SK-N-SH treated with all-trans-retinoic acid at 6 μM for 48 hours (cell line): ENCODE data around the gene FHIT.

ENCODE experiments used
- ATAC-seq: fragments of 200-7000 bp; cut with Tn5 transposase; 3 replicates; pipeline ENCODE4 v1.9.1; 2020; ENCODE audit warnings: mild to moderate bottlenecking, moderate library complexity
- ARNTL ChIP-seq: fragments of 450-650 bp; formaldehyde crosslinking; IDR thresholded peaks from 2 replicates; pipeline ENCODE4 v1.5.0; 2020; ENCODE audit warnings: low read depth, mild to moderate bottlenecking, moderate library complexity, borderline replicate concordance
- BACH2 ChIP-seq: fragments of 250-450 bp; sonication (Bioruptor Pico); IDR thresholded peaks from 2 replicates; pipeline ENCODE4 v1.9.0; 2021; ENCODE audit warnings: mild to moderate bottlenecking, borderline replicate concordance
- CSDC2 ChIP-seq: fragments of 250-450 bp; sonication (Bioruptor Pico); IDR thresholded peaks from 2 replicates; pipeline ENCODE4 v1.5.0; 2020; ENCODE audit warnings: mild to moderate bottlenecking, moderate library complexity
- CSRNP3 ChIP-seq: fragments of 250-450 bp; sonication (Bioruptor Pico); IDR thresholded peaks from 2 replicates; pipeline ENCODE4 v1.5.1; 2021; ENCODE audit warnings: mild to moderate bottlenecking, moderate library complexity
- ESRRG ChIP-seq: fragments of 250-450 bp; sonication (Bioruptor Pico); IDR thresholded peaks from 2 replicates; pipeline ENCODE4 v1.6.1; 2021; ENCODE audit warnings: mild to moderate bottlenecking
- GLIS3 ChIP-seq: fragments of 250-450 bp; sonication (Bioruptor Pico); IDR thresholded peaks from 2 replicates; pipeline ENCODE4 v1.5.0; 2020; ENCODE audit warnings: mild to moderate bottlenecking, moderate library complexity
- OSR1 ChIP-seq: fragments of 250-450 bp; sonication (Bioruptor Pico); IDR thresholded peaks from 2 replicates; pipeline ENCODE4 v1.8.0; 2022; ENCODE audit warnings: moderate library complexity, mild to moderate bottlenecking, inconsistent platforms
- PATZ1 ChIP-seq: fragments of 250-450 bp; sonication (Bioruptor Pico); IDR thresholded peaks from 2 replicates; pipeline ENCODE4 v1.8.0; 2020; ENCODE audit warnings: mild to moderate bottlenecking, moderate library complexity, borderline replicate concordance
- POU6F1 ChIP-seq: fragments of 250-450 bp; sonication (Bioruptor Pico); IDR thresholded peaks from 2 replicates; pipeline ENCODE4 v1.8.0; 2021; ENCODE audit warnings: low read depth, mild to moderate bottlenecking, moderate library complexity, borderline replicate concordance
- PPARA ChIP-seq: fragments of 250-450 bp; sonication (Bioruptor Pico); IDR thresholded peaks from 2 replicates; pipeline ENCODE4 v1.5.0; 2020; ENCODE audit warnings: mild to moderate bottlenecking, borderline replicate concordance
- RARB ChIP-seq: fragments of 250-450 bp; sonication (Bioruptor Pico); IDR thresholded peaks from 2 replicates; pipeline ENCODE4 v1.8.0; 2021; ENCODE audit warnings: mild to moderate bottlenecking, moderate library complexity
- SNAI2 ChIP-seq: fragments of 250-450 bp; sonication (Bioruptor Pico); IDR thresholded peaks from 2 replicates; pipeline ENCODE4 v1.5.0; 2020; ENCODE audit warnings: mild to moderate bottlenecking, moderate library complexity
- TCF4 ChIP-seq: fragments of 250-450 bp; sonication (Bioruptor Pico); IDR thresholded peaks from 2 replicates; pipeline ENCODE4 v1.8.0; 2021; ENCODE audit warnings: mild to moderate bottlenecking, moderate library complexity, borderline replicate concordance
- TOX ChIP-seq: fragments of 250-450 bp; sonication (Bioruptor Pico); IDR thresholded peaks from 2 replicates; pipeline ENCODE4 v1.8.0; 2021; ENCODE audit warnings: mild to moderate bottlenecking, moderate library complexity, borderline replicate concordance
- ZFP3 ChIP-seq: fragments of 250-450 bp; sonication (Bioruptor Pico); IDR thresholded peaks from 2 replicates; pipeline ENCODE4 v1.5.0; 2020; ENCODE audit warnings: mild to moderate bottlenecking, moderate library complexity
- ZFP30 ChIP-seq: fragments of 450-650 bp; formaldehyde crosslinking; IDR thresholded peaks from 2 replicates; pipeline ENCODE4 v1.5.0; 2022; ENCODE audit warnings: mild to moderate bottlenecking, moderate library complexity
- ZNF565 ChIP-seq: fragments of 450-650 bp; formaldehyde crosslinking; conservative IDR thresholded peaks from 2 replicates; pipeline ENCODE4 v1.5.0; 2020; ENCODE audit warnings: low read depth, mild to moderate bottlenecking, moderate library complexity
- ZNF70 ChIP-seq: fragments of 450-650 bp; formaldehyde crosslinking; IDR thresholded peaks from 2 replicates; pipeline ENCODE4 v1.5.0; 2020; ENCODE audit warnings: mild to moderate bottlenecking, moderate library complexity
- ZNF8 ChIP-seq: fragments of 450-650 bp; formaldehyde crosslinking; IDR thresholded peaks from 2 replicates; pipeline ENCODE4 v1.5.0; 2020; ENCODE audit warnings: mild to moderate bottlenecking, moderate library complexity
- TF ChIP-seq, protein P1 (sequence below): fragments of 250-450 bp; sonication (Bioruptor Pico); IDR thresholded peaks from 2 replicates; pipeline ENCODE4 v1.5.1; 2020; ENCODE audit warnings: low read depth, mild to moderate bottlenecking, moderate library complexity
- TF ChIP-seq, protein P2 (sequence below): fragments of 250-450 bp; sonication (Bioruptor Pico); IDR thresholded peaks from 2 replicates; pipeline ENCODE4 v1.5.0; 2020; ENCODE audit warnings: mild to moderate bottlenecking, moderate library complexity

FHIT gene

GRCh38 chr3:59708202-59708601 lies 1543.0 kb downstream of the FHIT start (continued):
- TF ChIP-seq CSRNP3 (CRISPR knock-in tag): no peak
- TF ChIP-seq RARB (CRISPR knock-in tag): no peak
- TF ChIP-seq TOX (CRISPR knock-in tag): no peak
- no peak for TF ChIP-seq ZFP3
- no peak for TF ChIP-seq ARNTL (CRISPR knock-in tag)
- TF ChIP-seq CSDC2 (CRISPR knock-in tag): no peak
- no peak for TF ChIP-seq GLIS3 (CRISPR knock-in tag)
- TF ChIP-seq ZNF70 (CRISPR knock-in tag): no peak

GRCh38 chr3:59704292-59704691 lies 1547.0 kb downstream of the FHIT start:
- no peak for ATAC-seq
- no peak for TF ChIP-seq ZFP3
- no peak for TF ChIP-seq ZNF8 (CRISPR knock-in tag)
- TF ChIP-seq BACH2 (CRISPR knock-in tag): no peak
- no peak for TF ChIP-seq SNAI2 (CRISPR knock-in tag)
- TF ChIP-seq OSR1: no peak
- TF ChIP-seq, protein P1, sequence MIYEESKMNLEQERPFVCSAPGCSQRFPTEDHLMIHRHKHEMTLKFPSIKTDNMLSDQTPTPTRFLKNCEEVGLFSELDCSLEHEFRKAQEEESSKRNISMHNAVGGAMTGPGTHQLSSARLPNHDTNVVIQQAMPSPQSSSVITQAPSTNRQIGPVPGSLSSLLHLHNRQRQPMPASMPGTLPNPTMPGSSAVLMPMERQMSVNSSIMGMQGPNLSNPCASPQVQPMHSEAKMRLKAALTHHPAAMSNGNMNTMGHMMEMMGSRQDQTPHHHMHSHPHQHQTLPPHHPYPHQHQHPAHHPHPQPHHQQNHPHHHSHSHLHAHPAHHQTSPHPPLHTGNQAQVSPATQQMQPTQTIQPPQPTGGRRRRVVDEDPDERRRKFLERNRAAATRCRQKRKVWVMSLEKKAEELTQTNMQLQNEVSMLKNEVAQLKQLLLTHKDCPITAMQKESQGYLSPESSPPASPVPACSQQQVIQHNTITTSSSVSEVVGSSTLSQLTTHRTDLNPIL: no peak
- TF ChIP-seq PATZ1 (CRISPR knock-in tag): no peak
- no peak for TF ChIP-seq ZFP30 (CRISPR knock-in tag)
- no peak for TF ChIP-seq ESRRG (CRISPR knock-in tag)
- TF ChIP-seq POU6F1: no peak
- no peak for TF ChIP-seq GLIS3 (CRISPR knock-in tag)
- no peak for TF ChIP-seq TCF4 (CRISPR knock-in tag)
- no peak for TF ChIP-seq ZNF565 (CRISPR knock-in tag)
- TF ChIP-seq, protein P2, sequence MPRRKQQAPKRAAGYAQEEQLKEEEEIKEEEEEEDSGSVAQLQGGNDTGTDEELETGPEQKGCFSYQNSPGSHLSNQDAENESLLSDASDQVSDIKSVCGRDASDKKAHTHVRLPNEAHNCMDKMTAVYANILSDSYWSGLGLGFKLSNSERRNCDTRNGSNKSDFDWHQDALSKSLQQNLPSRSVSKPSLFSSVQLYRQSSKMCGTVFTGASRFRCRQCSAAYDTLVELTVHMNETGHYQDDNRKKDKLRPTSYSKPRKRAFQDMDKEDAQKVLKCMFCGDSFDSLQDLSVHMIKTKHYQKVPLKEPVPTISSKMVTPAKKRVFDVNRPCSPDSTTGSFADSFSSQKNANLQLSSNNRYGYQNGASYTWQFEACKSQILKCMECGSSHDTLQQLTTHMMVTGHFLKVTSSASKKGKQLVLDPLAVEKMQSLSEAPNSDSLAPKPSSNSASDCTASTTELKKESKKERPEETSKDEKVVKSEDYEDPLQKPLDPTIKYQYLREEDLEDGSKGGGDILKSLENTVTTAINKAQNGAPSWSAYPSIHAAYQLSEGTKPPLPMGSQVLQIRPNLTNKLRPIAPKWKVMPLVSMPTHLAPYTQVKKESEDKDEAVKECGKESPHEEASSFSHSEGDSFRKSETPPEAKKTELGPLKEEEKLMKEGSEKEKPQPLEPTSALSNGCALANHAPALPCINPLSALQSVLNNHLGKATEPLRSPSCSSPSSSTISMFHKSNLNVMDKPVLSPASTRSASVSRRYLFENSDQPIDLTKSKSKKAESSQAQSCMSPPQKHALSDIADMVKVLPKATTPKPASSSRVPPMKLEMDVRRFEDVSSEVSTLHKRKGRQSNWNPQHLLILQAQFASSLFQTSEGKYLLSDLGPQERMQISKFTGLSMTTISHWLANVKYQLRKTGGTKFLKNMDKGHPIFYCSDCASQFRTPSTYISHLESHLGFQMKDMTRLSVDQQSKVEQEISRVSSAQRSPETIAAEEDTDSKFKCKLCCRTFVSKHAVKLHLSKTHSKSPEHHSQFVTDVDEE (CRISPR knock-in tag): no peak
- TF ChIP-seq, all 23 proteins: peak for 0

DNA sequence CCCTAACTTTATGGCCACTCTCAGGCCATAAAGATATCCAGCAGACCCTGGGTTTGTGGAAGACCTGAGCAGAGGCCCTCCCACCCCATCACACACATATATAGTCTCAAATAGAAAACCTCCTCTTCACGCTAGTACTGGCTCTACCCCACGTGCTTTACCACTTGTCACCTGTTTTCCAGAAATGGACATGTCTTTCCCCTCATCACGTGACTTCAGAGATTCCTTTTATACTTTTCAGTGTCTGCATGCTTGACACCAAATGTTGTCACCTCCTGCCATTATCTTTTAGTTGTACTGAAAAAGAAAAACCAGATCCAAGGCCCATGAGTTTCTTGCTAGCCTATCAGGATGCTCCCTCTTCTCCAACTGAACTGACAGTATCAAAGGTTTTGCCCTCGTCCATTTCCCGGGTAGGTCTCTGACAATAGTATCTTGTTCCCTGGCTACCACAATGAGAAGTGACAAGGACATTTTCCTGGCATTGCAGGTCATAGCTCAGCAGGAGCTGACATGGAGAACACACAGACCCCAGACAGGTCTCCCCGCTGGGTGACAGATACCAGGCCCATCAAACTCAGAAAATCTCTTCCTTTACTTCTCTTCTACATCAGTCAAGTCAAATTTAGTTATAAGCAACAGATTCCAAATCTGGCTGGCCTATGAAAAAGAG lies 1551.5 kb downstream of the FHIT start:
- TF ChIP-seq ZFP30 (CRISPR knock-in tag): no peak
- no peak for TF ChIP-seq ZNF565 (CRISPR knock-in tag)
- TF ChIP-seq TOX (CRISPR knock-in tag): no peak
- TF ChIP-seq, protein P2 (CRISPR knock-in tag): no peak
- no peak for TF ChIP-seq ESRRG (CRISPR knock-in tag)
- no peak for TF ChIP-seq PPARA
- no peak for TF ChIP-seq CSRNP3 (CRISPR knock-in tag)
- no peak for TF ChIP-seq RARB (CRISPR knock-in tag)
- no peak for TF ChIP-seq OSR1
- no peak for ATAC-seq
